Loucy (cell line): ENCODE results near the gene GCK.

Experiments used
- H2AFZ ChIP-seq: fragments of 200-600 bp; sonication (generic); 2 replicates; pipeline ENCODE4 v1.6.0; 2016; ENCODE audit warnings: antibody characterized with exemption, mild to moderate bottlenecking, low read length, moderate library complexity
- H3F3A ChIP-seq: fragments of 200-600 bp; 2 replicates; pipeline ENCODE4 v1.6.0; 2016; ENCODE audit warnings: antibody characterized with exemption, low read depth, mild to moderate bottlenecking
- H3K27me3 ChIP-seq: fragments of 200-600 bp; sonication (generic); 2 replicates; pipeline ENCODE4 v1.6.1; 2014; ENCODE audit warnings: low read length, mild to moderate bottlenecking; ENCODE audit not compliant: insufficient read depth, poor library complexity, severe bottlenecking
- H3K36me3 ChIP-seq: fragments of 200-600 bp; sonication (generic); 2 replicates; pipeline ENCODE4 v1.6.1; 2016; ENCODE audit warnings: low read length; ENCODE audit not compliant: insufficient read depth
- H3K4me1 ChIP-seq: fragments of 200-600 bp; sonication (generic); 2 replicates; pipeline ENCODE4 v1.5.1; 2014; ENCODE audit warnings: low read length, mild to moderate bottlenecking; ENCODE audit not compliant: insufficient read depth, poor library complexity, severe bottlenecking
- H3K4me2 ChIP-seq: fragments of 200-600 bp; sonication (generic); 2 replicates; pipeline ENCODE4 v1.6.0; 2014; ENCODE audit warnings: antibody characterized with exemption, low read length, low read depth, mild to moderate bottlenecking; ENCODE audit not compliant: poor library complexity, severe bottlenecking
- H3K4me3 ChIP-seq: fragments of 200-600 bp; sonication (generic); 2 replicates; pipeline ENCODE4 v1.5.1; 2014; ENCODE audit warnings: low read length, mild to moderate bottlenecking, mixed read lengths; ENCODE audit not compliant: poor library complexity, severe bottlenecking
- H3K79me2 ChIP-seq: fragments of 200-600 bp; sonication (generic); 2 replicates; pipeline ENCODE4 v1.6.1; 2014; ENCODE audit warnings: low read length; ENCODE audit not compliant: insufficient read depth
- H3K9ac ChIP-seq: fragments of 200-600 bp; sonication (generic); 2 replicates; pipeline ENCODE4 v1.6.0; 2014; ENCODE audit warnings: mild to moderate bottlenecking, low read depth, low read length, moderate library complexity; ENCODE audit not compliant: poor library complexity, severe bottlenecking
- H3K9me2 ChIP-seq: fragments of 200-600 bp; sonication (generic); replicated peaks from 2 replicates; pipeline ENCODE4 v1.6.1; 2016; ENCODE audit warnings: low read depth, low read length, mixed read lengths
- H3K9me3 ChIP-seq: fragments of 200-600 bp; sonication (generic); 2 replicates; pipeline ENCODE4 v1.6.1; 2014; ENCODE audit warnings: mild to moderate bottlenecking, antibody characterized with exemption, low read length, low read depth; ENCODE audit not compliant: insufficient read depth
- H4K20me1 ChIP-seq: fragments of 200-600 bp; sonication (generic); 2 replicates; pipeline ENCODE4 v1.6.0; 2014; ENCODE audit warnings: antibody characterized with exemption, low read length, mild to moderate bottlenecking; ENCODE audit not compliant: insufficient read depth, poor library complexity, severe bottlenecking
- EZH2phosphoT487 ChIP-seq: fragments of 200-600 bp; IDR thresholded peaks from 2 replicates; pipeline ENCODE4 v1.6.1; 2018; ENCODE audit warnings: antibody characterized with exemption, mild to moderate bottlenecking, moderate library complexity, borderline replicate concordance
- TF ChIP-seq, protein P1 (sequence below): fragments of 200-600 bp; sonication (generic); conservative IDR thresholded peaks from 2 replicates; pipeline ENCODE4 v1.5.1; 2014; ENCODE audit warnings: mild to moderate bottlenecking, antibody characterized with exemption, low read length

GCK gene

DNA sequence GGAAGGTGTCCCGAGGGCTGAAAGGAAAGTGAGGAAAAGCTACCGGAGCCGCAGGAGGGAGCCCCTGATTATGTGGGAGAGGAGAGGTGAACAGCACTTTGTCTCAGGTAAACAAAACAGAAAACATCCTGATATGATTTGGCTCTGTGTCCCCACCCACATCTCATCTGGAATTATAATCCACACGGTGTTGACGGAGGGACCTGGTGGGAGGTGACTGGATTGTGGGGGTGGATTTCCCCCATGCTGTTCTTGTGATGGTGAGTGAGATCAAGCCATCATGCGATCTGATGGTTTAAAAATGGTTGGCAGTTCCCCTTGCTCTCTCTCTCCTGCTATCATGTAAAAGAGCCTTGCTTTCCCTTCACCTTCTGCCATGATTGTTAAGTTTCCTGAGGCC is 68.8 kb downstream of the GCK start:
- peak overlapping the region; percentile 99 for H3K4me2 ChIP-seq
- H3K4me3 ChIP-seq = peak overlapping the region; percentile 90
- TF ChIP-seq EZH2phosphoT487 = no peak
- TF ChIP-seq, protein P1, sequence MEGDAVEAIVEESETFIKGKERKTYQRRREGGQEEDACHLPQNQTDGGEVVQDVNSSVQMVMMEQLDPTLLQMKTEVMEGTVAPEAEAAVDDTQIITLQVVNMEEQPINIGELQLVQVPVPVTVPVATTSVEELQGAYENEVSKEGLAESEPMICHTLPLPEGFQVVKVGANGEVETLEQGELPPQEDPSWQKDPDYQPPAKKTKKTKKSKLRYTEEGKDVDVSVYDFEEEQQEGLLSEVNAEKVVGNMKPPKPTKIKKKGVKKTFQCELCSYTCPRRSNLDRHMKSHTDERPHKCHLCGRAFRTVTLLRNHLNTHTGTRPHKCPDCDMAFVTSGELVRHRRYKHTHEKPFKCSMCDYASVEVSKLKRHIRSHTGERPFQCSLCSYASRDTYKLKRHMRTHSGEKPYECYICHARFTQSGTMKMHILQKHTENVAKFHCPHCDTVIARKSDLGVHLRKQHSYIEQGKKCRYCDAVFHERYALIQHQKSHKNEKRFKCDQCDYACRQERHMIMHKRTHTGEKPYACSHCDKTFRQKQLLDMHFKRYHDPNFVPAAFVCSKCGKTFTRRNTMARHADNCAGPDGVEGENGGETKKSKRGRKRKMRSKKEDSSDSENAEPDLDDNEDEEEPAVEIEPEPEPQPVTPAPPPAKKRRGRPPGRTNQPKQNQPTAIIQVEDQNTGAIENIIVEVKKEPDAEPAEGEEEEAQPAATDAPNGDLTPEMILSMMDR = no peak
- H3K79me2 ChIP-seq = peaks cover 53% of the 10 kb centered on the region
- H3K9me2 ChIP-seq = no peaks in the 10 kb centered on the region
- no peak overlapping the region for H2AFZ ChIP-seq
- peaks cover 41% of the 10 kb centered on the region for H3K4me1 ChIP-seq
- peak overlapping the region; percentile 74 for H3K9ac ChIP-seq
- H3K36me3 ChIP-seq = peaks cover 9% of the 10 kb centered on the region; the same call in 1 of the 2 replicates
- no peaks in the 10 kb centered on the region for H3K9me3 ChIP-seq
- no peaks in the 10 kb centered on the region for H3K27me3 ChIP-seq
- H4K20me1 ChIP-seq = peaks cover 6% of the 10 kb centered on the region
- peaks cover 5% of the 10 kb centered on the region; the same call in 1 of the 2 replicates for H3F3A ChIP-seq

DNA sequence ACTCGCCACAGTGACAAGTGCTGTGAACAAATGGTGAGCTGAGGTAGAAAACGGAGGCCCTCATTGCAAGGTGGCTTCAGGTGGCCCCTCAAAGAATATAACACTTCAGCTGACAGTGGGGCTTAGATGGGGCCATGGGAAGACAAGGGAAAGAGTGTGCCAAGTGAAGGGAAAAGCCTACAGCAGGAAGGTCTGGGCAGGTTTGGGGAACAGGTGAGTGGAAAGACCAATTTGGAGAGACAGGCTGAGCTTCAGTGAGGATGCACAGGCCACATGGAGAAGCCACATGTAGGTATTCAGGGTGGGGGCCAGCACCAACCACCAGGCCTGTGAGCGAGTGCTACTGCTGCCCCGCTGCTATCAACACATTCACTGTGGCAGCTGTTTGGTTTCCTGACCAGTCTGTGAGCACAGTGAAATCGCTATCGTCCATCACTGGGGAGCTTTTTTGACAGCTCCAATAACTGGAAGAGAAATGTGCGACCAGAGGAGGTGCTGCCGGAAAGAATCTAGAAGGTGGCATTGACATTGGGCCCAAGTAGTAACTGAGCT is 69.3 kb downstream of the GCK start:
- peak overlapping the region; percentile 74 for H3K9ac ChIP-seq
- no peaks in the 10 kb centered on the region for H3K9me2 ChIP-seq
- peaks cover 53% of the 10 kb centered on the region for H3K79me2 ChIP-seq
- H3K27me3 ChIP-seq = no peaks in the 10 kb centered on the region
- no peak overlapping the region for H2AFZ ChIP-seq
- no peaks in the 10 kb centered on the region for H3K9me3 ChIP-seq
- H3K4me2 ChIP-seq = peak overlapping the region; percentile 99
- peaks cover 6% of the 10 kb centered on the region for H4K20me1 ChIP-seq
- H3K36me3 ChIP-seq = peaks cover 14% of the 10 kb centered on the region; the same call in 1 of the 2 replicates
- H3K4me1 ChIP-seq = peaks cover 41% of the 10 kb centered on the region
- H3F3A ChIP-seq = 0 out of 2 replicates have a peak, but pooled peaks cover under 1% of the 10 kb centered on the region
- peak overlapping the region; percentile 90 for H3K4me3 ChIP-seq
- TF ChIP-seq, protein P1 = no peak
- no peak for TF ChIP-seq EZH2phosphoT487

DNA sequence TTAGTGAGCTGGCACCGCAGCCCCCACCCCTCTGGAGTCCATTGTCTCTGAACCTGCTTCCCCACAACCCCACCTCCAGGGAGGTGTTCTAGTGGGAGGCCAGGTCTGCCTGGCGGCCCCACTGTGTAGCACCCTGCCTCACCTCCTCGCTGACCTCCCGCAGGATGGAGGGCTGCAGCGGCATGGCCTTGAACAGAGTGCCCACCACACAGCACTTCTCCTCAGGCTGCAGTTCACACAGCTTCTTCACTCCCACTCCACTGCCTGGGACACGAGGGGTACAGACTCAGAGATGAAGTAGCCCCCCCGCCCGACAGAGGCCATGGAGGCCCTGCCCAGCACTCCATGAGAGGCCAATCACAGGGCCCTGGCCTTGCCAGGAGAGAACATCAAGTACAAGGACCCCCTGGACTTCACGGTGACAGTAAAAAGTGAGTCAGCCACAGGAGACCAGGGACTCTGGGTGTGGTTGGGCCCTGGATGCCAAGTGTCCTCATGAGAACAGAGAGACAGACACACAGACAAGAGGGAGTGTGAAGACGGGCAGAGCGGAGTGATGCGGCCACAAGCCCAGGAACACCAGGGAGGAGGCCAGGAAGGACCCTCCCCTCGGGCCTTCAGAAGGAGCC is 71.3 kb downstream of the GCK start:
- no peak overlapping the region for H3K4me3 ChIP-seq
- H3K4me1 ChIP-seq = peaks cover 41% of the 10 kb centered on the region
- no peaks in the 10 kb centered on the region for H3K27me3 ChIP-seq
- no peaks in the 10 kb centered on the region for H3K9me2 ChIP-seq
- H3K9me3 ChIP-seq = no peaks in the 10 kb centered on the region
- peaks cover 6% of the 10 kb centered on the region for H4K20me1 ChIP-seq
- H3K9ac ChIP-seq = no peak overlapping the region
- no peaks in the 10 kb centered on the region for H3F3A ChIP-seq
- TF ChIP-seq, protein P1 = no peak
- TF ChIP-seq EZH2phosphoT487 = no peak
- peaks cover 49% of the 10 kb centered on the region for H3K79me2 ChIP-seq
- no peak overlapping the region for H2AFZ ChIP-seq
- no peak overlapping the region for H3K4me2 ChIP-seq
- peaks cover 26% of the 10 kb centered on the region; the same call in 1 of the 2 replicates for H3K36me3 ChIP-seq
